HFF-Myc (cell line): ENCODE measurements around the gene NUP210L.

Experiments
- DNase-seq: peaks from one replicate; pipeline ENCODE4 v3.0.0-alpha.2; 2011; ENCODE audit warnings: low read depth; ENCODE audit errors: extremely low read depth
- H3K4me3 ChIP-seq: replicated peaks from 2 replicates; pipeline ENCODE4 v1.5.1; 2011; ENCODE audit warnings: low read depth, mild to moderate bottlenecking, control low read depth, low read length
- TF ChIP-seq, protein P1 (sequence below): IDR thresholded peaks from 2 replicates; pipeline ENCODE4 v1.5.1; 2012; ENCODE audit warnings: mild to moderate bottlenecking, low read depth, low read length, control low read depth; ENCODE audit errors: missing control alignments

Gene NUP210L

DNA sequence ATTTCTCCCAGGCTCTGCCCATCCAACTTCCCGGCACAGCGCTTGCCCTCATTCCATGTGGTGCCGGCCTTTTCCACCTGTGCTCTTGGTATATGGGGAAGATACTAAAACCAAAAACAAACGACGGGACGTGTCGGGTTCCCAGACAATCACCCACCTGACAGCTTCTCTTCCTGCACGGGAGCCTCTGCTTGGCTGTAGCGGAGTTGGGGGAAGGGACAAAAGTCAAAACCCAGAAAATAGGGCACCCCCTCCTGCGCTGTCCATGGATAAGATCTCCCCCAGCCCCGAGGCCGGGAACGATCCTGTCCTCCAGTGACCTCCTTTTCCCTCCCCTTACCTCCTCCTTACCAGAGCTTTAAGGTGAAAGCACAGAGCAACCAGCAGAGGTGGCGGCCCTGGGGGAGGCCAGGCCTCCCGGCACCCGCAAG, 178.0 kb downstream of the NUP210L start:
- H3K4me3 ChIP-seq, result peak overlapping the region; percentile 78
- TF ChIP-seq, protein P1, sequence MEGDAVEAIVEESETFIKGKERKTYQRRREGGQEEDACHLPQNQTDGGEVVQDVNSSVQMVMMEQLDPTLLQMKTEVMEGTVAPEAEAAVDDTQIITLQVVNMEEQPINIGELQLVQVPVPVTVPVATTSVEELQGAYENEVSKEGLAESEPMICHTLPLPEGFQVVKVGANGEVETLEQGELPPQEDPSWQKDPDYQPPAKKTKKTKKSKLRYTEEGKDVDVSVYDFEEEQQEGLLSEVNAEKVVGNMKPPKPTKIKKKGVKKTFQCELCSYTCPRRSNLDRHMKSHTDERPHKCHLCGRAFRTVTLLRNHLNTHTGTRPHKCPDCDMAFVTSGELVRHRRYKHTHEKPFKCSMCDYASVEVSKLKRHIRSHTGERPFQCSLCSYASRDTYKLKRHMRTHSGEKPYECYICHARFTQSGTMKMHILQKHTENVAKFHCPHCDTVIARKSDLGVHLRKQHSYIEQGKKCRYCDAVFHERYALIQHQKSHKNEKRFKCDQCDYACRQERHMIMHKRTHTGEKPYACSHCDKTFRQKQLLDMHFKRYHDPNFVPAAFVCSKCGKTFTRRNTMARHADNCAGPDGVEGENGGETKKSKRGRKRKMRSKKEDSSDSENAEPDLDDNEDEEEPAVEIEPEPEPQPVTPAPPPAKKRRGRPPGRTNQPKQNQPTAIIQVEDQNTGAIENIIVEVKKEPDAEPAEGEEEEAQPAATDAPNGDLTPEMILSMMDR, result no peak
- no peak for DNase-seq

DNA sequence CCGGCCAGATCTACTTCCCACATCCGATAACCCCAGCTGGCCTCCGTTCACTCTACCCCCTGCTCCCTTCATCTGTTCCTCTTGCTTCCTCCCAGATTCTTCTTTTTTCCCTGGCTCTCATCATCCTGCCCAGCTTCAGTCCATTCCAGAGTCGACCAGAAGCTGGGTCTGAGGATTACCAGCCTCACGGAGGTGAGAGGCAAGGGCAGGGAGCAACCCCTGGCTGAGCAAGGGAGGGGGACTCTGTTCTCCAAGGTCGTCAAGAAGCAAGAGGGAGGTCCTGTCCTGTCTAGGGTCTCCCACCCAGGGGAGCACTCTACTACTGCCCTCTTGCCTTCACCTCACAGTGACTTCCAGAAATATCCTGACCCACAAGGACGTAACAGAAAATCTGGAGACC, 181.3 kb downstream of the NUP210L start:
- TF ChIP-seq, protein P1, result no peak
- H3K4me3 ChIP-seq, result no peak overlapping the region
- DNase-seq, result no peak

DNA sequence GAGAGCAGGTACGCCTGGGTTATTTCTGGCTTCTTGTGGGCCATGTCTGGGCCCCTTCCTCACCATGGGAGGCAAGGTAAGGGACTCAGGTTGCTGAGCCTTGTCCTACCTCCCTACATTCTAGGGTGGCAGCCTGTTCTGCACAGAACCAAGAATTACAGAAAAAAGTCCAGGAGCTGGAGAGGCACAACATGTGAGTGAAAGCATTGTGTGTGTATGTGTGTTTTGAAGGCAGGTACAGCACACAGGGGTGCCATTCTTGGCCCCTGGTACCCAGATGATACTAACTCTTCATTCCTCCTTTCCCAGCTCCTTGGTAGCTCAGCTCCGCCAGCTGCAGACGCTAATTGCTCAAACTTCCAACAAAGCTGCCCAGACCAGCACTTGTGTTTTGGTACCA, 181.8 kb downstream of the NUP210L start:
- no peak for DNase-seq
- H3K4me3 ChIP-seq, result no peak overlapping the region
- TF ChIP-seq, protein P1, result no peak

DNA sequence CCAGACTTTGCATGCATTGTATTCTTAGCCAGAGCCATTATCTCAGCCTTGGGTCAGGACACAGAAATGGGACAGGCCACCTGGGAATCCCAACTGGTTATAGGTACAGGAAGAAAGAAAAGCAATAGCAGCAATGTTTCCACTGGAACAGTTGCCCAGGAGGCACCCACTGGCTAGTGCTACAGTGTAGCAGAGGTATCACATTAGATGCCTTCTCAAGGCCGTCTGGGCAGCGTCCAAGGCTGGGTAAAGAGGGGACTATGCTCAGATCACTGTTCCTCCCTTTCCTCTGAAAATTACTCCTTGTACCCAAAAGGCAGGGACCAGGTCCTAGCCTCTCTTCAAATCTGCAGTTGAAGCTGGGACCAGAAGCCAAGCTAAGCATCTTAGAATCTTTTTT, 184.5 kb downstream of the NUP210L start:
- TF ChIP-seq, protein P1, result no peak
- H3K4me3 ChIP-seq, result no peak overlapping the region
- DNase-seq, result no peak

DNA sequence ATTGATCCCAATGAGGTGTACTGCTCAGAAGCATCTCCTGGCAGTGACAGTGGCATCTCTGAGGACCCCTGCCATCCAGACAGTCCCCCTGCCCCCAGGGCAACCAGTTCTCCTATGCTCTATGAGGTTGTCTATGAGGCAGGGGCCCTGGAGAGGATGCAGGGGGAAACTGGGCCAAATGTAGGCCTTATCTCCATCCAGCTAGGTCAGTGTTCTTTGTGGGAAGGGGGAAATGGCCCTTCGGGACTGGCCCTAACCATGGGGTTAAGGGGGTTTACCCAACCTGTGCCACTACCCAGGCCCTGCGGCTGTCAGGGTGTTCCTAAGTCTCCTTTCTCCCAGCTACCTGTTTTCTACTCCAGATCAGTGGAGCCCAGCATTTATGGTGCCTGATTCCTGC, 185.9 kb downstream of the NUP210L start:
- DNase-seq, result no peak
- peak overlapping the region; percentile 68 for H3K4me3 ChIP-seq
- TF ChIP-seq, protein P1, result no peak

DNA sequence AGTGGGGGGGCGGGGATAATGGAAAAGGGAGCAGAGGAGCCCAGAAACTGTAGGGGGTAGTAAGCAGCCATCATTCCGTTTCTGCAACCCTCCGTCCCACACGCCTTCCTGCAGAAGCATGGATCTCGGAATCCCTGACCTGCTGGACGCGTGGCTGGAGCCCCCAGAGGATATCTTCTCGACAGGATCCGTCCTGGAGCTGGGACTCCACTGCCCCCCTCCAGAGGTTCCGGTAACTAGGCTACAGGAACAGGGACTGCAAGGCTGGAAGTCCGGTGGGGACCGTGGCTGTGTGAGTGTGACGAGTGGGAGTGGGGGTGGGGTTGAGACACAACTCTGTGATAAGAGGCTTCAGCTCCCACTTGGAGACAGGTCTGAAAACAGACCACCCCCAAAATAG, 186.5 kb downstream of the NUP210L start:
- peak overlapping the region; percentile 68 for H3K4me3 ChIP-seq
- TF ChIP-seq, protein P1, result no peak
- DNase-seq, result no peak

DNA sequence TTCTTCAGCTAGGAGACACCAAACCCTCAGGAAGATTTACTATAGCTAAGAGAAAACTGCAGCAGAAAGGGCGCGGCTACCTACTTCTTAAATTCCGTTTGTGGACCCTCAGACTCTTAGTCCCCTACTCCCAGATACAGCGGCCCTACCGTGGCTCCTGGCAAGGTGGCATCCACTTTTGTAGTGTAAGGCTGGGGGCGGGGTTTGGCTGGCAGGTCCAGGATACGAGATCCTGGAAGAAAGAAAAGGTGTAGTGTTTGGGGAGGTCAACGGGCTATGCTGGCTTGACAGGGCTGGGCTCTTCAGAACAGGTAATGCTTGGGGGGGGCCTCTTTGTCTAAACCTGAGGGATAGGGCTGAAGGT, 186.9 kb downstream of the NUP210L start:
- H3K4me3 ChIP-seq, result peak overlapping the region; percentile 68
- no peak for DNase-seq
- TF ChIP-seq, protein P1, result no peak
